ENCODE results near the gene IFITM5.

The IFITM5 gene

DNA sequence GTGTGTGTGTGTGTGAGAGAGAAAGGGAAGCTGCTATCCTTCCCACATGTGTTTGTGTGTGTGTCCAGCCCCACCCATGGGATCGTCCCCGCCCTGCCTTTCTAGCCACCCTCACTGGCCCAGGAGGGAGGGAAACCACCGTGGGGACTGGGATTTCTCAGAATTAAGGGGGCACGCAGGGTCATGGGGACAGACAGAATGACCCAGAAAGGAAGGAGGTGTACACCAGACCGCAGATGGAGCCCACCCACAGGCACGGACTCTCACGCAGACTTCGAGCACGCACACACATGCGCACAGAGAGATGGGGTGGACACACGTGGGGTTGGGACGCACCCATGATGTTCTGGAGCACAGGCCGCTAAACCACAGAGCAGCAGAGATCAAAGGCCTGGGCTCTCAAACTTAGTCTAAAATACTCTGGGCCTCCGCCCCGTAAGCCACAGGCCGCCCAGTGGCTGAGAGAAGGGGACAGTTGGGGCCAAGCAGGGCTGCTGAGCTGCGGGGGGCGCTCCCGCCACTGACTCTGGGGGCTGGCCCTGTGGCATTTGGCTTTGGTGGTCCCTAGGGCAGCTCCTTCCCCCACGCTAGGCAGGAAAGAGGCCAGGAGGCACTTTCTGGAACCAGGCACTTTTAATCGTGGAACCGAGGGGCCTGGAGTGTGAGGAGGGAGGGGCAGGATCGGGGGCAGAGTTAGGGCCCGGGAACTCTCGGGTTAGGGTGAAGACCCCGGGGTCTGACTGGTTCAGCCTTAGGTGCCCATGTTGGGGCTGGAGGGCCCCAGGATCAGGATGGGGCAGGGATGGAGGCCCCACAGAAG is 1.5 kb downstream of the IFITM5 start:
- H3K9me3 ChIP-seq (ENCODE audit: control insufficient read depth, low read length) = no peaks in the 10 kb centered on the region
- H3K27ac ChIP-seq (ENCODE audit: low read depth, low read length, severe bottlenecking) = no peak overlapping the region
- peaks cover 3% of the 10 kb centered on the region for H3K36me3 ChIP-seq (ENCODE audit: control insufficient read depth, insufficient read depth, low read length)
- WGBS, 2 experiments (ENCODE audit: insufficient coverage in 2 of 2) = 89 to 93% methylated on average over 21 of the region's 26 CpGs
- no peaks in the 10 kb centered on the region for H3K4me1 ChIP-seq (ENCODE audit: control insufficient read depth, insufficient read depth, low read length, poor library complexity, severe bottlenecking)
- no peak overlapping the region for H3K4me3 ChIP-seq (ENCODE audit: extremely low read depth, insufficient read depth, low read length, poor library complexity, severe bottlenecking)

DNA sequence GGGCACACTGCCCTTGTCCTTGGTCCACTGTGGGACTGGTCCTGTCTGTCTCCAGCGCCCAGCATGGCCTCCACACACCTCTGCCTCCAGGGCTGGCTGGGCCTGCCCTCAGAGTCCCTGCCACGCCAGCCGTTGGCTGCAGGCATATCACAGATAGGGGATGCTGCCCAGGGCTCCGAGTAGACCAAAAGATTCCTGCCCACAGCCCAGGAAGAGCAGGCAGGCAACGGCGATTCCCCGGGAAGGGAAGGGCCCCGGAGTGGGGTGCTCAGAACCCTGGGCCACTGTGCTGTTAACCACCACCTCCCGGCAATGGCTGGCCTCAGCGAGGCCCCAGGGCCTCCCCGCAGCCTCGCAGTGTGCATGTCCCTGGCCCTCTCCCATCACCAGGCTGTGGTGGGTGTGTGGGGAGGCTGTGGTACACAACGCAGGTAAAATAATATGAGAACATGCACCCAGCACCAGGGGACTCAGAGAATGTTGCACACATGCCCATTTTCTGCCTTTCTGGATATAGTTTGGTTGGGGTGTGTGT is 2.2 kb downstream of the IFITM5 start:
- H3K4me1 ChIP-seq (ENCODE audit: control insufficient read depth, insufficient read depth, low read length, poor library complexity, severe bottlenecking) = no peaks in the 10 kb centered on the region

DNA sequence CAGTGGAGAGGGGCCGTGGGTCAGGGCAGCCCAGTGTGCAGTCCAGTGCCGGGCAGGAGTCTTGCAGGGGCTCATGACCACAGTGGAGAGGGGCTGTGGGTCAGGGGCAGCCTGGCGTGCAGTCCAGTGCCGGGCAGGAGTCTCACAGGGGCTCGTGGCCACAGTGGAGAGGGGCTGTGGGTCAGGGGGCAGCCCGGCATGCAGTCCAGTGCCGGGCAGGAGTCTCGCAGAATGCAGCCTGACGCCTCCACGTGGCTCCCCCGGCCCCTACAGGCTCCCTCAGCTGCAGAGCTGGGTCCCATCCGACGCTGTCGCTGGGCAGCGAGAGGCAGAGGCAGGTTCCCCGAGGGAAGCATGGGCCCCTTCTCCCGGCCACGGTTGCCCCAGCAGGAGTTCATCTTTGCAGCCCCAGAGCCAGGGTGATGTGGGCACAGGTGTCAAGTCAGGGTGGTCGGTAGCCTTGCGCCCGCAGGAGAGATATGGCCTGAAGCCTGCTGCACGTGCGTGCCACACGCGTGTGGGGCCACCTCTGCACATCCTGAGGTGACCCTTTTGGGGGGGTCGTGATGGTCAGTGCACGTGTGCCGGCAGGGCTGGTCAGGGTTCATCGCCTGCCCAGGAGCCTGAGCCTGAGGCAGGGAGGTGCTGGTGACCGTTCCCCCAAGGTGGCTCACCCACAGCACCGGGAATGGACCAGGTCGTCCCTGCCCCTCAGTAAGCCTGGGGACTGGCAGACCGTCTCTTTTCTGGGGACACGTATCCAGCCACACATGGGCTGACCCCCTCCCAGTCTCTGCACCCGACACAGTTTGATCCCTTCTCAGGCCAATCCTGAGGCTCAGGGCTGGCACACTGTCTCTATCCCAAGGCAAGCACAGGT is 2.9 kb downstream of the IFITM5 start:
- 90 to 93% methylated on average over 31 to 35 of the region's 35 CpGs for WGBS, 2 experiments (ENCODE audit: insufficient coverage in 2 of 2)
- H3K27ac ChIP-seq (ENCODE audit: low read depth, low read length, severe bottlenecking) = no peak overlapping the region
- H3K36me3 ChIP-seq (ENCODE audit: control insufficient read depth, insufficient read depth, low read length) = peaks cover 12% of the 10 kb centered on the region
- no peaks in the 10 kb centered on the region for H3K9me3 ChIP-seq (ENCODE audit: control insufficient read depth, low read length)
- H3K4me1 ChIP-seq (ENCODE audit: control insufficient read depth, insufficient read depth, low read length, poor library complexity, severe bottlenecking) = no peaks in the 10 kb centered on the region
- no peak overlapping the region for H3K4me3 ChIP-seq (ENCODE audit: extremely low read depth, insufficient read depth, low read length, poor library complexity, severe bottlenecking)

More for the DNA sequence above, 2.2 kb downstream of the IFITM5 start:
- Histone ChIP-seq H3K9me3 (ENCODE audit: control insufficient read depth, low read length) (no peaks in the 10 kb centered on the region), H3K36me3 (ENCODE audit: control insufficient read depth, insufficient read depth, low read length) (peaks cover 8% of the 10 kb centered on the region), H3K27ac (ENCODE audit: low read depth, low read length, severe bottlenecking) (no peak overlapping the region), H3K4me3 (ENCODE audit: extremely low read depth, insufficient read depth, low read length, poor library complexity, severe bottlenecking) (no peak overlapping the region)
- 88 to 91% methylated on average over 7 to 8 of the region's 13 CpGs for WGBS, 2 experiments (ENCODE audit: insufficient coverage in 2 of 2)

DNA sequence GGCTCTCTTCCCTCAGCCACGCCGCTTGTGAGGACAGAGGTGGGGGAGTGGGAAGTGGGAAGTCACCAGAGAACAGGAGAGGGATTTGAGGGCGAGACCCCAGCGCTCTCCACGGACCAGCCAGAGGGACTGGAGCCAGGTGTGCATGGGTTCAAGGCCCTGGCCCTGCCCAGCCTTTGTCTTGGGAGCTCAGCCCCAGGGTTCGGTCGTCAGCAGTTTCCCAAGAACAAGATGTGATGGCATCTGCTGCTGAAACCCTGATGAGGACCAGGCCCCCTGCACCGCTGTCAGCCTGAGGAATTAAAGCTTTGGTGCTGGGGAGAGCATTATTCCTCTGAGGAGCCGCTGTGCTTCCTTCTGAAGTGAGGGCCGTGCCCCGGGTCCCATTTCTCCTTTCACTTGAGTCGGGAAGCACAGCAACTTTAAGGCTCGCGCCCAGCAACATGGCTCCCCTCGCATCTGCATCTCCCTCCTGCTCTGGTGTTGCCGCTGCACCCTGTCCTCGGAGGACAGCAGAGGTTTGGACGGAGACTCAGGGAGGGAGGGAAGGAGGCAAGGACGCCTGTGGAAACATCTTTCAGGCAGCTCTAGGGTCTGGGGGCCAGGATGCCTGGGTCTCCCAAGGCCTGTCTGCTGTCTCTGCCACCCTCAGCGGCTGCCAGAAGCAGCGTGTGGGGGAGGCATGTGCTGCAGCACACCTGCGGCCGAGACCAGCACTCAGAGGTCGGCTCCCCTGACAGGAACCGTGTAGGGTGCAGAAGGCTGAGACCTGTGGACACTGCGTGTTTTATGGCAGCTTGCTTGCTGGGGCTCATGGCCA is 3.8 kb downstream of the IFITM5 start:
- no peaks in the 10 kb centered on the region for H3K9me3 ChIP-seq (ENCODE audit: control insufficient read depth, low read length)
- H3K4me3 ChIP-seq (ENCODE audit: extremely low read depth, insufficient read depth, low read length, poor library complexity, severe bottlenecking) = no peak overlapping the region
- H3K27ac ChIP-seq (ENCODE audit: low read depth, low read length, severe bottlenecking) = no peak overlapping the region
- 90 to 94% methylated on average over 23 to 26 of the region's 26 CpGs for WGBS, 2 experiments (ENCODE audit: insufficient coverage in 2 of 2)
- H3K4me1 ChIP-seq (ENCODE audit: control insufficient read depth, insufficient read depth, low read length, poor library complexity, severe bottlenecking) = peaks cover 6% of the 10 kb centered on the region
- peaks cover 12% of the 10 kb centered on the region for H3K36me3 ChIP-seq (ENCODE audit: control insufficient read depth, insufficient read depth, low read length)

DNA sequence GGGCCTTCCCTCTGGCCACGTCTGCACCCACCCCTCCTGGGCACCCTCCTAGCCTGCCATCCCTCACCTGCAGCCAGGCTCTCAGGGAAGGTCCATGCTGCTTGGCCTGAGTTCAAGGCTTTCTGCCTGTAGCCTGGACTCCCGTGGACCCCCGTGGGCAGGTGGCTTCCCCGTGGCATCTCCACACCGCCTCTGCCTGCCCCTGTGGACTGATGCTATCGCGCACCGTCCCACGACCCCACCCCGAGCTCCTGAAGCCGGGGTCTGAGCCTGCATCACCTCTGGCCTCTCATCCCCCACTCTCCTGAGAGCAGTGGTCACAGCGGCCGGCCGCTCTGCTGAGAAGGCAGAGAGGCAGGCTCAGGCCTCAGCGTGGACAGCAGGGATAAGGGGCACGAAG is 4.5 kb downstream of the IFITM5 start:
- Histone ChIP-seq H3K27ac (ENCODE audit: low read depth, low read length, severe bottlenecking) (no peak overlapping the region), H3K36me3 (ENCODE audit: control insufficient read depth, insufficient read depth, low read length) (peaks cover 12% of the 10 kb centered on the region), H3K9me3 (ENCODE audit: control insufficient read depth, low read length) (no peaks in the 10 kb centered on the region), H3K4me1 (ENCODE audit: control insufficient read depth, insufficient read depth, low read length, poor library complexity, severe bottlenecking) (peaks cover 6% of the 10 kb centered on the region), H3K4me3 (ENCODE audit: extremely low read depth, insufficient read depth, low read length, poor library complexity, severe bottlenecking) (no peak overlapping the region)
- WGBS, 2 experiments (ENCODE audit: insufficient coverage in 2 of 2) = 93 to 97% methylated on average over 10 to 12 of the region's 16 CpGs

DNA sequence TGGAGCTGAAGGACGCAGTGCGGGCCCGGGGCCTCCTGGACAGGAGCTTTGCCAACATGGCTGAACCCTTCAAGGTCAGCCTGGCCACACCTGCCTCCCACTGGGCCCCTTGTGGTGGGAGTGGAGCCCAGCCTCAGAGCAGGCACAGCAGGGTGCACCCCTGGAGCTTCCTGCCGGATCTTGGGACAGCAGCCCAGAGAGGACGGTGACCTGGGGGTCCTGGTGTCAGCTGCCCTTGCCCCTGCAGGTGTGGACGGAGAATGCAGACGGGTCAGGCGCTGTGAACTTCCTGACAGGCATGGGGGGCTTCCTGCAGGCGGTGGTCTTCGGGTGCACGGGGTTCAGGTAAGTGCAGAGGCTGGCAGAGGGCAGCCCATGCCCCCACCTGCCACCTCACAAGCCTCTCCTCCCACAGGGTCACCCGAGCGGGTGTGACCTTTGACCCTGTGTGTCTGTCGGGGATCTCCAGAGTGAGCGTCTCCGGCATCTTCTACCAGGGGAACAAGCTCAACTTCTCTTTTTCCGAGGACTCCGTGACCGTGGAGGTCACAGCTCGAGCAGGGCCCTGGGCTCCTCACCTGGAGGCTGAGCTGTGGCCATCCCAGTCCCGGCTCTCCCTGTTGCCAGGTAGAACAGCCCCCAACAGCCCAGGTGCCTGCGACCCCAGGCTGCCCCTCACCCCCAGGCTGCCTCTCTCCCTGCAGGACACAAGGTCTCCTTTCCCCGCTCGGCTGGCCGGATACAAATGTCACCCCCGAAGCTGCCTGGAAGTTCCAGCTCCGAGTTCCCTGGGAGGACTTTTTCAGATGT is 5.3 kb downstream of the IFITM5 start:
- WGBS, 2 experiments (ENCODE audit: insufficient coverage in 2 of 2) = 91 to 94% methylated on average over 21 to 24 of the region's 27 CpGs
- Histone ChIP-seq H3K9me3 (ENCODE audit: control insufficient read depth, low read length) (no peaks in the 10 kb centered on the region), H3K4me3 (ENCODE audit: extremely low read depth, insufficient read depth, low read length, poor library complexity, severe bottlenecking) (no peak overlapping the region), H3K36me3 (ENCODE audit: control insufficient read depth, insufficient read depth, low read length) (peaks cover 12% of the 10 kb centered on the region), H3K27ac (ENCODE audit: low read depth, low read length, severe bottlenecking) (no peak overlapping the region), H3K4me1 (ENCODE audit: control insufficient read depth, insufficient read depth, low read length, poor library complexity, severe bottlenecking) (peaks cover 9% of the 10 kb centered on the region)

DNA sequence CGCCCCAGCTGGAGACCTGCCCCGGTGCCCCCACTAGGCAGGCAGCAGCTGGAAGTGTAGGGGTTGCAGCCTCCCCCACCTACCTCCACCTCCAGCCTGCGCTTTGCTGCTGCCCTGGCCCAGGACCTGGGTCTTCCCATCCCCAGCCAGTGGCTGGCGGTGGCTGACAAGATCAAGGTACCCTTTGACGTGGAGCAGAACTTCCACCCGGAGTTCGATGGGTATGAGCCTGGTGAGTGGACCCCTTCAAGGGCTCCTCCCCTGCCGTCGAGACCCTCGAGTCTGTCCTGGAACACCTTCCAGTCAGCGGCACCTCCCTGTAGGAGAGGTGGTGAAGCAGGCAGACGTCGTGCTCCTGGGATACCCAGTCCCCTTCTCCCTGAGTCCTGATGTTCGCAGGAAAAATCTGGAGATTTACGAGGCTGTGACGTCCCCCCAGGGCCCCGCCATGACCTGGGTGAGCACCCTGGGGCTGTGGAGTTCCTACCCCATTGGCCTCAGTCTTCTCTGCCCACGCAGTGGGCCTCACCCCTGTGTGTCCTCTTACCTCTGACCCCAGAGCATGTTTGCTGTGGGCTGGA is 6.0 kb downstream of the IFITM5 start:
- WGBS, 2 experiments (ENCODE audit: insufficient coverage in 2 of 2) = 93 to 96% methylated on average over 14 to 15 of the region's 18 CpGs
- H3K27ac ChIP-seq (ENCODE audit: low read depth, low read length, severe bottlenecking) = no peak overlapping the region
- H3K36me3 ChIP-seq (ENCODE audit: control insufficient read depth, insufficient read depth, low read length) = peaks cover 12% of the 10 kb centered on the region
- peaks cover 9% of the 10 kb centered on the region for H3K4me1 ChIP-seq (ENCODE audit: control insufficient read depth, insufficient read depth, low read length, poor library complexity, severe bottlenecking)
- no peak overlapping the region for H3K4me3 ChIP-seq (ENCODE audit: extremely low read depth, insufficient read depth, low read length, poor library complexity, severe bottlenecking)
- no peaks in the 10 kb centered on the region for H3K9me3 ChIP-seq (ENCODE audit: control insufficient read depth, low read length)

DNA sequence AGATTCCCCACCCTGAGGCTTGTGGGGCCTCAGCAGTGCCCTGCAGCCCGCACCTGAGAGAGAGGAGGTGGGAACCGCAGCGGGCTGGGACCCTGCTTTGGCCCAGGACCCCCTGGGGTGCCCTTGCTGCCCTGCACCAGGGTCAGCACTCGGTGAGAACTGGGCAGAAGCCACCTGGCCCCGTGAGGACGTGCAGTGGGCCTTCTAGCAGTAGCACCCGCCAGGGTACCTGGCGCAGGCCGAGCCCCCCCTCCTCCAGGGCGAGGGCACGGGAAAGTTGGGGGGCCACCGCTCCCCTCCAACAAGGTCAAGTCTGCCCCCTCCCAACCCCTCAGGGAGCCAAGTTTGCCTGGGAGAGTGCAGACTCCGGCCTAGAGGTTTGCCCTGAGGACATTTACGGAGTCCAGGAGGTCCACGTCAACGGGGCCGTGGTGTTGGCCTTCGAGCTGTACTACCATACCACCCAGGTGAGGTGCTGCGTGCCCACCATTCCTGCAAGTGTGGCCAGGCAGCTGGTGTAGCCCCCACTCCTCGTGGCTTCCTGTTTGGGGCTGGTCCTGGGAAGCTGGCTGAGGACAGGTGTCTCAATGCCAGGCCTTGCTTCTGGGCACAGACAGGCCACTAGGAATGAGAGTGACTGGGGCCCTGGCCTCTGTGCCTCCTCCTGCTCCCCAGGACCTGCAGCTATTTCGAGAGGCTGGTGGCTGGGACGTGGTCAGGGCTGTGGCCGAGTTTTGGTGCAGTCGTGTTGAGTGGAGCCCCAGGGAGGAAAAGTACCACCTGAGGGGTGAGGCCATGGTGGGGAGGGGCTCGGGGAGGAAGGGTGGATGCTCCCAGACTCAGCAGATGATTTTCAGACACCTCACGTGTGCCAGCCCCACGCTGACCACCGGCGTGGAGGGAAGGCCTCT is 6.9 kb downstream of the IFITM5 start:
- Histone ChIP-seq H3K4me3 (ENCODE audit: extremely low read depth, insufficient read depth, low read length, poor library complexity, severe bottlenecking) (no peak overlapping the region), H3K9me3 (ENCODE audit: control insufficient read depth, low read length) (no peaks in the 10 kb centered on the region), H3K36me3 (ENCODE audit: control insufficient read depth, insufficient read depth, low read length) (peaks cover 12% of the 10 kb centered on the region), H3K27ac (ENCODE audit: low read depth, low read length, severe bottlenecking) (no peak overlapping the region), H3K4me1 (ENCODE audit: control insufficient read depth, insufficient read depth, low read length, poor library complexity, severe bottlenecking) (peaks cover 9% of the 10 kb centered on the region)
- 97% methylated on average over 22 to 29 of the region's 29 CpGs for WGBS, 2 experiments (ENCODE audit: insufficient coverage in 2 of 2)
